NCI-H748 (cell line): ENCODE results near the gene RARA.
"Not testable (repeated sequence)": the region's sequence is repeated elsewhere in the genome, so short reads cannot be mapped to it uniquely, and the experiment has no call there.

Experiments used
- DNase-seq: peaks from one replicate; lab custom pipeline; 2025; ENCODE audit not compliant: unreplicated experiment; lab: John Stamatoyannopoulos, UW

The RARA gene

GRCh38 chr17:40373999-40374398, 65.0 kb downstream of the RARA start:
- no peak for DNase-seq

GRCh38 chr17:40374821-40375498, 66.0 kb downstream of the RARA start:
- DNase-seq, result no peak

GRCh38 chr17:40375786-40376185, 66.8 kb downstream of the RARA start:
- not testable (repeated sequence) for DNase-seq

- DNase-seq, result not testable (repeated sequence)
These were observed 67.6 kb downstream of the RARA start for GRCh38 chr17:40376541-40376940.

GRCh38 chr17:40377832-40378231, 68.9 kb downstream of the RARA start:
- DNase-seq, result no peak

- DNase-seq, result no peak
These were observed 70.0 kb downstream of the RARA start for GRCh38 chr17:40378966-40379365.

GRCh38 chr17:40382251-40382650, 73.3 kb downstream of the RARA start:
- no peak for DNase-seq

GRCh38 chr17:40386555-40386954, 77.6 kb downstream of the RARA start:
- DNase-seq, result not testable (repeated sequence)

- DNase-seq, result peak; percentile 50
These were observed 90.2 kb downstream of the RARA start for GRCh38 chr17:40399185-40399584.

GRCh38 chr17:40402668-40403067, 93.7 kb downstream of the RARA start:
- DNase-seq, result no peak

- no peak for DNase-seq
These were observed 95.0 kb downstream of the RARA start for GRCh38 chr17:40404003-40404402.
